Mucosa of gallbladder (tissue), 1 donor: Measurements from ENCODE around the gene RNF186. TPM values are rescaled to one million over a fixed set of nuclear protein-coding genes. Genes with fewer than 3 reads are reported as not detected.
"Not testable (repeated sequence)": the region's sequence is repeated elsewhere in the genome, so short reads cannot be mapped to it uniquely, and the experiment has no call there.

Source experiments
- DNase-seq: peaks from one replicate; pipeline ENCODE4 v3.0.0-alpha.2; 2020; ENCODE audit warnings: low spot score
- total RNA-seq: library from RNA; stranded (reverse); gene quantifications from one replicate; pipeline ENCODE4 v1.2.1, GENCODE V29; 2021
- donor health status: DM: no; HTN: no; CAD: no.

Gene RNF186
- 0.32 TPM for total RNA-seq

GRCh38 chr1:19814681-19815503 lies at the start of gene RNF186:
Gene RNF186, minus strand, starts transcription at chr1:19815283. Its CDS starts 182 bp downstream, at chr1:19815101.
- peak; percentile 85 for DNase-seq

DNA sequence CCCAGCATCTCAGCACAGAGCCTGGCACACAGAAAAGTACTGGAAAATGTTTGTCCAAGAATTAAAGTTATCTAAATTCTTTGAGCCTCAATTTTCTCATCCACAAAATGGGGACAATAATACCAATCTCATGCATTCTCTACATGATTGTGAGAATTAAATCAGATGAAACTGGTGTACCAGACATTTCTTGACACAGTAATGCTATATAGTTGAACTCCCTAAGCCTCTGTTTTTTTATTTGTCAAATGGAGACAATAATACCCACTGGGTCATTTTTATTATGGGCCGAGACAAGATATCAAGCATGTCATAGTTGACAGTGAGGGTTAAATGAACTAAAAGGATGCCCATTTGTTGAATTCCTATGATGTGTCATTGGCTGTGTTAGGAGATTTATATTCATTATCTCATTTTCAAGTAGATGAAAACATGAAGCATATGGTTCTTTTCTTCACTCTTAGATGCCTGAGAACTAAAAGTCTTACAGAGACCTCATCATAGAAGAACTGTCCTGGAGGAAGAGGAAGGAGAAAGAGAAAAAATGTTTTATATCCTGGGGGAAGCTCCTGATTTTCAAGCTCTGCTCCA lies 49.6 kb upstream of the RNF186 start:
- DNase-seq, result no peak

DNA sequence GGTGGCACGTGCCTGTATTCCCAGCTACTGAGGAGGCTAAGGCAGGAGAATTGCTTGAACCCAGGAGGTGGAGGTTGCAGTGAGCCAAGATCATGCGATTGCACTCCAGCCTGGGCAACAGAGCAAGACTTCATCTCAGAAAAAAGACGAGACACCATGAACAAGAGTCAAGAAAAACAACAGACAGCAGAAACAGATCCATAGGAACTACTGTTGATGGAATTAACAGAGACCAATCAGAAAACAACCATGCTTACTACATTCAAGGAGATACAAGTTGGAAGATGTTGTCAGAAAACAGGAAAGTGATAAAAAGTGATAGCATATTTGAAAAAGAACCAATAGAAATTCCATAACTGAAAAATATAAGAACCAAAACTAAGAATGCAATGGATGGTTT lies 47.9 kb upstream of the RNF186 start:
- no peak for DNase-seq

DNA sequence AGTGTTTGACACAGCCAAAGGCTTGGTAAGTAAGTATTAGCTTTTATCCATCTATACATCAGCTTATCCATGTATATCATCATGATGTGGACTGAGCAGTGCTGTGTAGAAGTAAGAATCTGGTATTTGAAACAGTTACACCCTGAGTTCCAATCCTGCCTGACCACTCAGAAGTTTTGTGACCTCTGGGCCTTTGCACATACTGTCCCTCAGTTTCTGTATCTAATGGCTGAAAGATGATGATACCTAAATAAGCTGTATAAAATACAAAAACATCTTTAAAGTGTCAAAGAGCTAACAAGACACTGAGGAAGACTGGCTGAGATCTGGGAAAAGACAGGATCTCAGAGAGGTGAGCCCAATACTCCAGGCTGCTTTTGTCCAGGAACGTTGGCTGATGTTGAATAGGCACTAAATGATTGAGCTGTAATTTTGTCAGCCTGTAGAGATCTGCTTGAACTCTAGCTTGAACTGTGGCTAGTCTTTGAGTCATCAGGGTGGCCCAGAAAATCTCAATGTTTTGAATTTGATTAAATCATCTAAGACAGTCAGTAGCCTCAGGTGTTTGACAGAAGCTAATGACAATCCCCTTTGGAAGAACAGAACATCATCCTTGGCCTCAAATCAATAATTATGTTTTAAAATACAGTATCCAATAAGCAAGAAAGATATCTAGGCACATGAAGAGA lies 46.9 kb upstream of the RNF186 start:
- DNase-seq, result no peak

GRCh38 chr1:19861034-19861433 lies 46.0 kb upstream of the RNF186 start:
- DNase-seq, result peak; percentile 31

- no peak for DNase-seq
These were observed 45.3 kb upstream of the RNF186 start for GRCh38 chr1:19860418-19860817.

DNA sequence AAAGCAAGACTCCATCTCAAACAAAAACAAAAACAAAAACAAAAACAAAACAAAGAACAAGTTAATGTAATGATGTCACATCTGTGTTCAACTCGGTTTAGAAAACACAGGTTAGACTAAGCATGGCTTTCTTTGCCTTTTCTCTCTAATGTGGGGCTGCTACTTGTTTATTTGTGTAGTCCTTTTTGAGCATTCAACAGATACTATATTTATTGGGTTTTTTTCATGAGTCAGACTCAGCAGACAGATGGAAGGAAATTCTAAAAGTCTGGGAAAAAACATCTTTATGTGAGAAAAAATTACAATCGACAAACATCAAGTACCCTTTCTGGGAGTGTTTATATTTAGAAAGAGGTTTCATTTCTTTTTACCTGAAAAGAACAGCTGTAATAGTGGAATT lies 44.8 kb upstream of the RNF186 start:
- DNase-seq, result no peak

DNA sequence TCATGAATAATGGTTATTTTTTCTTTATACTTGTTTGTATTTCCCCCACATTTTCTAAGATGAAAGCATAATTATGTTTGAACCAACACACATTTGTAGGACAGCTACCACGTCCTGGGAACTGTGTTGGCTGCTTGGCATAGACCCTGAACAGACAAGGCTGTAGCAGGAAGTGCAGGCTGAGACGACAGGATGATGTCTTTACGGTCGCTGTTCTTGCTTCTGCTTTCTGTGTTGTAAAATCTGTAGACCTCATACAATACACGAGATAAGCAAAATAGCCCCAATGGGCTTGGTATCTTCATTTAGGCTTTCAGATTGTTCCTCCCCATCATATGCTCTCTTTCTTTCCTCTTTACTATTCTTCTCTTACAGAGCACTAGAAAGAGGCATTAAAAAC lies 43.8 kb upstream of the RNF186 start:
- DNase-seq, result no peak

DNA sequence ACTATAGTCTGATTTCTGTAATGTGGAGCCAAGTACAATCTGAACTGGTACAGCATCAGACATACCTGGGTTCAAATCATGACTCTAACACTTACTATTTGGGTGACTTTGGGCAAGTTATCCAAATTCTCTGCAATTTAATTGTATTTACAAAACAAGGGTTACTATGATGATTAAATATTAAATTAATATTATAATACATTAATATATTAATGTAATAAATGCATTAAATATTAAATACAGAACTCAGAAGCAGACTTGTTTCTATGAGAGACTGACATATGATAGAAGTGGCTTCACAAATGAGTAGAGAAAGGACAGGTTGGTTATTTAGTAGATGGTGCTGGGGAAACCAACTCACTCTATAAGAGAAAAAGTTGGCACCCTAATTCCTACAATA lies 39.8 kb upstream of the RNF186 start:
- no peak for DNase-seq

DNA sequence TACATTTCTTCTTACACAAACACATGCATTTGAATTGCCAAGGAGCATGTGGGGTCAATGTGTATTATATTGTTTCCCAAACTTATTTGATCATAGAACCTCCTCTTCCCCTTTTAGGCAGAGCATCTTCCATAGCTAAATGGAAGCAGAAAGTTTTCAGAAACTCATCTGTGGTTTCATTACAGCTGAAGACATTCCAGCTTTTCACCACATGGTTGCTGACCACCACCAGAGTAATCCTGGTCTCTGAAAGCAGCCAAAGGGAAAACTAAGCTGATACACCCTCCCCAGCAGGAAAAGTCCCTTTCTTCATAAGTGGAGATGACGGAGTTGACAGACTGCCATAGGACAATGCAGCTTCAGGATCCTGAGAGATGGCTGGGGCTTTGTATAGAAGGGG lies 37.0 kb upstream of the RNF186 start:
- no peak for DNase-seq

DNA sequence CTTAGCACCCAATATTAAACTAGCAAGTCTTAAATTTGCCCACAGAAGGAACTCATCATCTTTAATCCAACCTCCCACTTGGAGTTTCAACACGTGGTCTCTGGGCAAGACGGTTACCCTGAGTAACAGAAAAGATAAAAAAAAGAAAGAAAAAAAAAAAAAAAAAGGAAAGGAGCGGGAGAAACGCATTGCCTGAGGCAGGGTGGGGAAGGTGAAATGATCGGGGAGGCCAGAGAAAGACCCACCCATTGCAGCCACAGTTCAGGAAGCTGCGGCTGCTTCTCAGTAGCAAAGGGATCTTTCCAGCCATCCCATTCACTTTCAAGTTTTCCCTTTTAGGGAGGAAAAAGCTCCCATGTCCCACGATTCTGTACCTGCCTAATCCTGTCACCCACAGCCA lies 35.1 kb upstream of the RNF186 start:
- DNase-seq, result no peak

GRCh38 chr1:19849307-19849706 lies 34.2 kb upstream of the RNF186 start:
- DNase-seq, result not testable (repeated sequence)

GRCh38 chr1:19847334-19847733 lies 32.3 kb upstream of the RNF186 start:
- not testable (repeated sequence) for DNase-seq

- no peak for DNase-seq
These were observed 31.3 kb upstream of the RNF186 start for GRCh38 chr1:19846338-19846737.

DNA sequence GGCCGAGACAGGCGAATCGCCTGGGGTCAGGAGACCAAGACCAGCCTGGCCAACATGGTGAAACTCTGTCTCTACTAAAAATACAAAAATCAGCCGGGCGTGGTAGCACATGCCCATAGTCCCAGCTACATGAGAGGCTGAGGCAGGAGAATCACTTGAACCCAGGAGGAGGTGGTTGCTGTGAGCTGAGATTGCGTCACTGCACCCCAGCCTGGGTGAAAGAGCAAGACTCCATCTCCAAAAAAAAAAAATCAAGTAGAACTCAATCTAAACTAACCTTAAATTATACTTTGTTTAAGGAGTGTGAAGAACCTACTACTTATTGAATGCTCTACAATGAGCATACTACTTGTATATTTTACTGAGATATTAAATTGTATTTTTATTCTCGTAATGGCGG lies 30.5 kb upstream of the RNF186 start:
- no peak for DNase-seq

DNA sequence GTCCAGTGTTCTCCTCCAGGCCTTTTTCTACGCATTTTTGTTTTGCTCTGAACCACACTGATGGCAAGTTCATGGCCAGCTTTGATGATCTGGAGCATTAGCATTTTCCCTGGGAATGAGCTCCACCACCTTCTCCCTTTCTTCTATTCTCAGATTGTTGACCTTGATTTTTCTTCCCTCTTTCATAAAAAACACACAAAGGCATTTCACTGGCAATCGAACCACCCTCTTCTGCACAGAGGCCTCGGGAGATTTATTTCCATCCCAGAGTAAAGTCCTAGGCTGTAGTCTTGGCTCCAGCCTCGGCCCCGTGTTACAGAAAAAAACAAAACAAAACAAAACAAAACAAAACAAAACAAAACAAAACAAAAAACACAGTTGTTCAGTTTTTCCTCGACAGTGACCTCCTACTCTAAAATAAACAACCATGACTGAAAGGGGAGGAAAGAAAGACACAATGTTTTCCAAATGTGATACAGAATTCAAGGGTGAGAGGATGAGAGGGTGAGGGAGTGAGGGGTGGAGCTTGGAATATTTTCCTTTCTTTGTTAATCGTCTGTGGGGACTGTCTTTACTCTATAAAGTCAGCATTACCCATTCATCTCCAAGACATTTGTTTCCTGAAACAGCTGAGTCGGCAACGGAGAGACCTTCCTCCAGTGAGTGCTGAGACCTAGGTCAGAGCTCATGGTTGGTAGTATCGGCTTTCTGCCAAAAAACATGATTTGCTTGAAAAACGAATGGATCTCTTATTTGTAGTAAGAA lies 29.8 kb upstream of the RNF186 start:
- no peak for DNase-seq

GRCh38 chr1:19840228-19840627 lies 25.1 kb upstream of the RNF186 start:
- DNase-seq, result no peak

- no peak for DNase-seq
These were observed 22.8 kb upstream of the RNF186 start for GRCh38 chr1:19837866-19838265.

- no peak for DNase-seq
These were observed 20.5 kb upstream of the RNF186 start for GRCh38 chr1:19835578-19835977.

DNA sequence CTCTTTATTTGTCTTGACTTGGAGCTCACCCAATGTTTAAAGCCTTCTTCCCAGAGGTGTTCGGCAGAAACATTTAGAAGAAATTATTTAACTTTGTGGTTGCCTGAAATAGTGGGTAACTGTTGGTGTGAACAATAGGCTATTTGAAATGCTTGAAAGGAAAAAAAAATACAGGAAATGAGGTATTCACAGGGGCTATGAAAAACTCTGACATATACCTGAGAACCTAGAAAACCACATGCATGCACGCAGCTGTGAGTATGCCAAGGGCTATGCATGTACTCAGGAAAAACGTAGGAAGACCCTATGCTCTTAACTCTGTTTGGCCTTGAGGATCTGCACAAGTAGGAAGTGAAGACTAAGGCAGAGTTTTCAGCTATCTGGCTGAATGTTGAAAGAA lies 16.4 kb upstream of the RNF186 start:
- no peak for DNase-seq

DNA sequence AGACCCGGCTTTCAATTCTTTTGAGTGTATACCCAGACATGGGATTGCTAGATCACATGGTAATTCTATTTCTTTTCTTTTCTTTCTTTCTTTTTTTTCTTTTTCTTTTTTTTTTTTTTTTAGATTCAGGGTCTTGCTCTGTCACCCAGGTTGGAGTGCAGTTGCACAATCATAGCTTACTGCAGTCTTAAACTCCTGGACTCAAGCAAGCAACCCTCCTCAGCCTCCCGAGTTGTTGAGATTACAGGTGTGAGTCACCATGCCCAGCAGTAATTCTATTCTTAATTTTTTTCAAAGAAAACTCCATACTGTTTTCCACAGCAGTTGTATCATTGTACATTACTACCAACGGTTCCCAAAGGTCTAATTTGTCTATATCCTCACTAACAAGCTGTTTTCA lies 13.5 kb upstream of the RNF186 start:
- DNase-seq, result no peak

- no peak for DNase-seq
These were observed 10.2 kb upstream of the RNF186 start for GRCh38 chr1:19825298-19825697.
